Mesothelial cell of epicardium (in vitro differentiated cells): ENCODE data around the gene FAM174B. TPM values are rescaled to one million over a fixed set of nuclear protein-coding genes. Genes with fewer than 3 reads are reported as not detected.
"Not testable (repeated sequence)": the region's sequence is repeated elsewhere in the genome, so short reads cannot be mapped to it uniquely, and the experiment has no call there.

ENCODE experiments used
- DNase-seq, 2 experiments: peaks; one replicate each; pipeline ENCODE4 v3.0.0; 2021; ENCODE audit warnings: low spot score in 2 of 2; ENCODE audit not compliant: unreplicated experiment in 2 of 2
- H3K27ac Mint-ChIP-seq: 2 replicates; pipeline ENCODE4 v1.8.0; 2021; ENCODE audit warnings: mixed read lengths
- H3K27me3 Mint-ChIP-seq: 2 replicates; pipeline ENCODE4 v1.8.0; 2021; ENCODE audit warnings: low read depth, mixed read lengths
- H3K36me3 Mint-ChIP-seq: 2 replicates; pipeline ENCODE4 v1.8.0; 2021; ENCODE audit warnings: mixed read lengths
- H3K4me1 Mint-ChIP-seq: 2 replicates; pipeline ENCODE4 v1.8.0; 2021; ENCODE audit warnings: mixed read lengths
- H3K4me3 Mint-ChIP-seq: 2 replicates; pipeline ENCODE4 v1.8.0; 2021; ENCODE audit warnings: mild to moderate bottlenecking, moderate library complexity, mixed read lengths
- H3K9me3 Mint-ChIP-seq: 2 replicates; pipeline ENCODE4 v1.8.0; 2021; ENCODE audit warnings: mixed read lengths
- total RNA-seq: library from RNA; stranded (reverse); gene quantifications from 3 replicates; pipeline ENCODE4 v1.2.1, GENCODE V29; 2021
- TF ChIP-seq, protein P1 (sequence below): fragments of 200-600 bp; sonication (generic); IDR thresholded peaks from one replicate; pipeline ENCODE4 v1.5.0; 2021; ENCODE audit warnings: antibody characterized with exemption; ENCODE audit not compliant: unreplicated experiment

The FAM174B gene
- total RNA-seq, 1 donor from 2014 or later = 20.7 TPM

DNA sequence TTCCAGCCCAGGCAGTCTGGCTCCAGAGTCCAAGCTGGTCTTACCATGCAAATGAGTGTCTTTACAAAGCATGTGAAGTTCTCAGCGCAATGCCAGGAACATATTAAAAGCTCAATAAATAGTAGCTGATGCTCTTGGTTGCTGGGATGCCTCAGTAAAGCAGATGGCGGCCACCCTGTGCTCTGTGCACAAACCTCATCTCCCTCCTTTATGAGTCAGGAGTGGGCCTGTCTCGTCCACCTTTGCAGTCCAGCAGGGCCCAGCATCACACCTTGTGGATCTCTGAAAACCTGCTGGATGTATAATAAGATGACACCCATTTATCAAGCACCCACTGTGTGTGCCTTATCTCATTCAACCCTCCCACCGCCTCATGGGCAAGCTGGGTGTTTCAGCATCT is 42.7 kb downstream of the FAM174B start:
- no peaks in the 10 kb centered on the region for H3K27me3 Mint-ChIP-seq
- DNase-seq = no peak
- peaks cover 2% of the 10 kb centered on the region for H3K36me3 Mint-ChIP-seq
- H3K4me3 Mint-ChIP-seq = no peak overlapping the region
- no peak overlapping the region for H3K27ac Mint-ChIP-seq
- TF ChIP-seq, protein P1, sequence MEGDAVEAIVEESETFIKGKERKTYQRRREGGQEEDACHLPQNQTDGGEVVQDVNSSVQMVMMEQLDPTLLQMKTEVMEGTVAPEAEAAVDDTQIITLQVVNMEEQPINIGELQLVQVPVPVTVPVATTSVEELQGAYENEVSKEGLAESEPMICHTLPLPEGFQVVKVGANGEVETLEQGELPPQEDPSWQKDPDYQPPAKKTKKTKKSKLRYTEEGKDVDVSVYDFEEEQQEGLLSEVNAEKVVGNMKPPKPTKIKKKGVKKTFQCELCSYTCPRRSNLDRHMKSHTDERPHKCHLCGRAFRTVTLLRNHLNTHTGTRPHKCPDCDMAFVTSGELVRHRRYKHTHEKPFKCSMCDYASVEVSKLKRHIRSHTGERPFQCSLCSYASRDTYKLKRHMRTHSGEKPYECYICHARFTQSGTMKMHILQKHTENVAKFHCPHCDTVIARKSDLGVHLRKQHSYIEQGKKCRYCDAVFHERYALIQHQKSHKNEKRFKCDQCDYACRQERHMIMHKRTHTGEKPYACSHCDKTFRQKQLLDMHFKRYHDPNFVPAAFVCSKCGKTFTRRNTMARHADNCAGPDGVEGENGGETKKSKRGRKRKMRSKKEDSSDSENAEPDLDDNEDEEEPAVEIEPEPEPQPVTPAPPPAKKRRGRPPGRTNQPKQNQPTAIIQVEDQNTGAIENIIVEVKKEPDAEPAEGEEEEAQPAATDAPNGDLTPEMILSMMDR = no peak
- H3K4me1 Mint-ChIP-seq = peaks cover 2% of the 10 kb centered on the region
- H3K9me3 Mint-ChIP-seq = no peaks in the 10 kb centered on the region

DNA sequence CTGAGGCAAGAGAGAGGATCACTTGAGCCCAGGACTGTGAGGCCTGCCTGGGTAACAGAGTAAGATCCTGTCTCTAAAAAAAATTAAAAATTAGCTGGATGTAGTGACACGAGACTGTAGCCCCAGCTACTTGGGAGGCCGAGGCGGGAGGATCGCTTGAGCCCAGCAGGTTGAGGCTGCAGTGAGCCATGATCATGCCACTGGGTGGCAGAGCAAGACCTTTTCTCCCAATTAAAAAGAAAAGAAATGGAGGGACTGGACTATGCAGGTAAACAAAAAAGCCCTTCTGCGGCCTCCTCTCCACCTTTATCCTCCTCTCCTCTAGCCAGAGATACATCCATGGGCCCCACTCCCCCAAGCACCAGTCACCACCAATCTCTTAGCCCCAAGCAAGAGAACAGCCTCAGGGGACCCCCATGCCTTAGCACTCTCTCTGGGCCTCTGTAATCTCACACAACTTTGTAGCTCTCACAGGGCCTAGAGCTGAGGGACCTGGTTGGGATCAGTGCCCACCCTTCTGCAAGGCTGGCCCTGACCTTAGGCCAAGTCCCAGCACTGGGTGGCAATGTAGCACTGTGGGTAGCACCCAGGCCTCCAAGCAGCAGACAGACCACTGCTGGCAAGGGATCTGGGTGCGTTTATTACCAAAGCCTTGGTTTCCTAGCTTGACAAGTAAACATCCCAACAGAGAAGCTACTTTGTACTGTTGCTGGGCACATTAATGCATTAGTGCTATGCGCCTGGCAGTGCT is 43.4 kb downstream of the FAM174B start:
- no peak for DNase-seq
- Mint-ChIP-seq H3K9me3 (no peaks in the 10 kb centered on the region), H3K27me3 (no peaks in the 10 kb centered on the region), H3K36me3 (peaks cover 2% of the 10 kb centered on the region), H3K4me1 (no peaks in the 10 kb centered on the region), H3K27ac (no peak overlapping the region), H3K4me3 (no peak overlapping the region)
- TF ChIP-seq, protein P1 = no peak

DNA sequence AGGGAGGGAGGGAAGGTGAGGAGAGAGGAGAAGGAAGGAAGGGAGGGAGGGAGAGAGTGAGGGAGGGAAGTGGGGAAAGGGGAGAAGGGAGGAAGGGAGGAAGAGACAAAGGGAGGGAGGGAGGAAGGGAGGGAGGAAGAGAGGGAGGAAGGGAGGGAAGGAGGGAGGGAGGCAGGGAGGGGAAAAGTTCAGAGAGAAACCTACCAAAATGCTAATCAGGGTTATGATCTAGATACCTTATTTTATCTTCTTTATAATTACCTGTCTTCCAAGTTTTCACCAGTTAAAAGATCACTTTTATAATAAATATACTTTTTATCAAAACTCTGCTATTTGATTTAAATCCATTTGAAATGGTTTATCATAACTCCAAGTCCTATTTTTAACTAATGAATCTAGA is 44.4 kb downstream of the FAM174B start:
- H3K4me3 Mint-ChIP-seq = no peak overlapping the region
- no peaks in the 10 kb centered on the region for H3K27me3 Mint-ChIP-seq
- H3K9me3 Mint-ChIP-seq = peaks cover 4% of the 10 kb centered on the region
- H3K4me1 Mint-ChIP-seq = no peaks in the 10 kb centered on the region
- H3K36me3 Mint-ChIP-seq = peaks cover 1% of the 10 kb centered on the region
- DNase-seq = no peak
- H3K27ac Mint-ChIP-seq = no peak overlapping the region
- TF ChIP-seq, protein P1 = no peak

DNA sequence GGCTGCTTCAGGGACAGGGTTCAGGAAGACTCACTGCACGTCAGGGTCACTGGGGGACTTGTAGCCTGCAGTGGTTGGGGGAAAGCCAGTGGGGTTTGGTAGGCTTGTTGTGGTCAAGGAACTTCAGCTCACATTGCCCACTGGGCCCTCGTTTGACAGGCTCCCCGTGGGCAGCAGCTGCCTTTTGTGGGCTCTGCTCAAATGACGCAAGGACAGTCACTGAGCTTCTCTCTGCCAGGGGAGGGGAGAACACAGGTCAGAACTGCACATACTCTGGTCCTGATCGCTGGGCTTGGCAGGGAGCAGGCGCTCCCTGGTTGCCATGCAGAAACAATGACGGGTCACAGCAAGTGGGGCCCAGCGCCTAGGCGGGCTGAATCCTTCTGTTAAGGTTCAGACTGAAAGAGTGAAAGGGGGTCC is 45.5 kb downstream of the FAM174B start:
- Mint-ChIP-seq H3K4me1 (no peaks in the 10 kb centered on the region), H3K9me3 (peaks cover 11% of the 10 kb centered on the region), H3K4me3 (no peak overlapping the region), H3K27me3 (peaks cover 3% of the 10 kb centered on the region), H3K36me3 (no peaks in the 10 kb centered on the region), H3K27ac (no peak overlapping the region)
- TF ChIP-seq, protein P1 = no peak
- no peak for DNase-seq

DNA sequence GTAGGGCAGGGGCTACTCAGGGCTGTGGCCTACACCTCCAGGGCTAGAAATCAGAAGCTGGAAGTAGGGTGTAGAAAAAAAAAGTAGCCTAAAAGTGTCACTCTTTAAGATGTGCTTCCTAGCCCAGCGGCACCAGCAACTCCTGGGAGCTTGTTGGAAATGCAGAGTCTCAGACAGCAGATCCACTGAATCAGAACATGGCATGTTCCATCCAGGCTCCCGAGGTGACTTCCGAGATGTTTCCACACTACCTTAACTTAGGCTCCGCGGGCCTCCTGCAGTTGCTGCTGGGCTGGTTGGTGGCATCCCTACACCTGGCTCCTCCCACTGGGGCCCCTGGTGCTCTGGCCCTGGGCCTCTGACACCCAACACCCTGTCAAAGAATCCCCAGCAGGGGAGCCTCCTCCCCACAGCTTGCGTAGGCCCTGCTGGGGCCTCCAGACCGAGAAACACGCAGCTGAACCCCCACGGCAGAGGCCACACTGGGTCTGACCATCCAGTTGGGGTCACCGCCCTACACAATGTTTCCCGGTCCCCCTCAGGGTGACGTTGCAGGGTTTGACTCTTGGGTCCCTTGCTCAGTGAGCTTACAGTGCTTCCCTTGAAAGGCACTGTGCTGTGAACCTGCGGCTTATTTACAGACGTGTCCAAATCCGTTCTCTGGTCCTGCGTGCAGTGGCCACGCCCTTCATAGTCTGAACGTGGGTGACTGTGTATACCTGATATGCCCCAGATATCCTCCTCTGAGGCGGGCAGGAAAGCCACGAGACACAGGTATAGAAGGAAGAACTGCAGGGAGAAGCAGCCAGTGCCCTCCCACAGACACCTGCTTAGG is 46.5 kb downstream of the FAM174B start:
- no peak for DNase-seq
- Mint-ChIP-seq H3K27me3 (peaks cover 3% of the 10 kb centered on the region), H3K4me3 (no peak overlapping the region), H3K4me1 (no peaks in the 10 kb centered on the region), H3K27ac (no peak overlapping the region), H3K9me3 (peaks cover 17% of the 10 kb centered on the region), H3K36me3 (no peaks in the 10 kb centered on the region)
- TF ChIP-seq, protein P1 = no peak

DNA sequence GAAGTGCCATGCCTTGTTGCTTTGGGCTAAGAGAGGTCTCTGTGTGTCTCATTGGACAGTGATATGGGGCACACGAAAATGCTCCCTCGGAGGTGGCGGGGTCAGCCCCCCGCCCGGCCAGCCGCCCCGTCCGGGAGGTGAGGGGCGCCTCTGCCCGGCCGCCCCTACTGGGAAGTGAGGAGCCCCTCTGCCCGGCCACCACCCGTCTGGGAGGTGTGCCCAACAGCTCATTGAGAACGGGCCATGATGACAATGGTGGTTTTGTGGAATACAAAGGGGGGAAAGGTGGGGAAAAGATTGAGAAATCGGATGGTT is 48.8 kb downstream of the FAM174B start:
- H3K27me3 Mint-ChIP-seq, H3K4me3 Mint-ChIP-seq, H3K4me1 Mint-ChIP-seq, H3K36me3 Mint-ChIP-seq, H3K27ac Mint-ChIP-seq, DNase-seq: not testable (repeated sequence)
- H3K9me3 Mint-ChIP-seq = peaks cover 17% of the 10 kb centered on the region
